ENCODE results near the gene SEMA5A. TPM values are rescaled to one million over a fixed set of nuclear protein-coding genes. Genes with fewer than 3 reads are reported as not detected.
"Not testable (repeated sequence)": the region's sequence is repeated elsewhere in the genome, so short reads cannot be mapped to it uniquely, and the experiment has no call there.

SEMA5A gene
- polyA plus RNA-seq, 1 of the 3 experiments (the other 2 are of a cell fraction) = 0.58 TPM

DNA sequence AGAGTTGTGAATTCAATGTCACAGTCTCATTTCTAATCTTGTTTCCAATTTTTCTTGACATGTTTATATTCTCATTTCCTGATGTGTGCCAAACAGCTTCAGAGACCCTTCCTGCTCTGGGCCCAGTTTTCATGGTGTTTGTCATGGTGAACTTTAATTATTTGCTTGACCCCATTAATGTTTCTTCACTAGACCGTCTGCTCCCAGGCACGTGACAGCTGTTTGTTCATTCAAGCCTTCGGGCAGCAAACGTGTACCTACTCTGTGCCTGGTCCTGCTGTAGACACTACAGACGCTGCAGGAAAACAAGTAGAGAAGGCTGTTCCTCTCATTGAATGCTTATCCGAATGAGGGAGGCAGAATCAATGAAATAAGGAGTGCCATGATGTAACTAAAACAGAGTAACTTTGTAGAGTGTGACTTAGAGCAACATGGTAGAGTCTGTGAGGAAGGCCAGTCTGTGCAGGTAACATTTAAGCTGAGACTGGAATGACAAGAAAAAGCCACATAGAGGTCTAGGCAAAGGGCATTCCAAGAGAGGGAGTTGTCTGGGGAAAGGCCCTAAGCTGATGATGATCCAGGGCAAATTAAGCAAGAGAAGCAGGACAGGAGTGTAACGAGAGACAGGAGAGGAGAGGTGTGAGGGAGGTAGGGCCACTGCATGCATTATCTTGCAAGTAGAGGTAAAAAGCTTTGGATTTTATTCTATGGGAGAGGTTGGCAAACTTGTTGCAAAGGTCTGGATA, 191.4 kb downstream of the SEMA5A start:
- H3K4me1 ChIP-seq (ENCODE audit: control insufficient read depth in 1 of 2, insufficient read depth in 2 of 2, low read depth in 1 of 2, low read length in 1 of 2) = peaks cover 5 to 6% of the 10 kb centered on the region in 2 experiments; a peak in 3 of 4 replicates
- no peak overlapping the region for H3K4me2 ChIP-seq
- no peak overlapping the region for H2AFZ ChIP-seq (ENCODE audit: low read depth)

DNA sequence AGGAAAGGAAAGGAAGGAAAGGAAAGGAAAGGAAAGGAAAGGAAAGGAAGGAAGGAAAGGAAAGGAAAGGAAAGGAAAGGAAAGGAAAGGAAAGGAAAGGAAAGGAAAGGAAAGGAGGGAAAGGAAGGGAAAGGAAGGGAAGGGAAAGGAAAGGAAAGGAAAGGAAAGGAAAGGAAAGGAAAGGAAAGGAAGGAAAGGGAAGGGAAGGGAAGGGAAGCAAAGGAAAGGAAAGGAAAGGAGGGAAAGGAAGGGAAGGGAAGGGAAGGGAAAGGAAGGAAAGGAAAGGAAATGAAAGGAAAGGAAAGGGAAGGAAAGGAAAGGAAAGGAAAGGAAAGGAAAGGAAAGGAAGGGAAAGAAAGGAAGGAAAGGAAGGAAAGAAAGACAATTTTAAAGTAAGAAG, 192.8 kb downstream of the SEMA5A start:
- H2AFZ ChIP-seq (ENCODE audit: low read depth); H4K20me1 ChIP-seq (ENCODE audit: insufficient read depth); H3K9me3 ChIP-seq; H3K9me2 ChIP-seq; H3F3A ChIP-seq (replicated peaks; ENCODE audit: insufficient read depth); DNase-seq; H3K4me1 ChIP-seq (ENCODE audit: control insufficient read depth in 1 of 2, insufficient read depth in 2 of 2, low read depth in 1 of 2, low read length in 1 of 2); H3K79me2 ChIP-seq (ENCODE audit: insufficient read depth); H3K4me3 ChIP-seq (ENCODE audit: low read depth in 2 of 2, low read length in 1 of 2); H3K9ac ChIP-seq; H3K27me3 ChIP-seq (ENCODE audit: insufficient read depth); H3K27ac ChIP-seq (ENCODE audit: low read depth in 2 of 2, low read length in 1 of 2); POLR2A ChIA-PET; H3K36me3 ChIP-seq (replicated peaks in 1 of 2; ENCODE audit: control insufficient read depth in 1 of 2, insufficient read depth in 2 of 2, low read length in 1 of 2); H3K4me2 ChIP-seq: not testable (repeated sequence)
- CTCF ChIA-PET = interaction anchor here (0.6 to 1.2 kb wide), 2 partner anchors 10 to 13 kb away, joined by 3 to 4 read pairs; no protein-coding TSS in a partner anchor

More for the DNA sequence above, 191.4 kb downstream of the SEMA5A start:
- H3K4me3 ChIP-seq (ENCODE audit: low read depth in 2 of 2, low read length in 1 of 2) = no peak overlapping the region
- no peaks in the 10 kb centered on the region for H4K20me1 ChIP-seq (ENCODE audit: insufficient read depth)
- no peaks in the 10 kb centered on the region for H3K9me3 ChIP-seq
- no peaks in the 10 kb centered on the region for H3K79me2 ChIP-seq (ENCODE audit: insufficient read depth)
- WGBS (ENCODE audit: low lambda C conversion rate) = 67% methylated on average over 7 of the region's 7 CpGs
- no peak for DNase-seq
- no peaks in the 10 kb centered on the region for H3K27me3 ChIP-seq (ENCODE audit: insufficient read depth)
- no peaks in the 10 kb centered on the region for H3K36me3 ChIP-seq (replicated peaks in 1 of 2; ENCODE audit: control insufficient read depth in 1 of 2, insufficient read depth in 2 of 2, low read length in 1 of 2)
- no peak overlapping the region for H3K27ac ChIP-seq (ENCODE audit: low read depth in 2 of 2, low read length in 1 of 2)
- no peak overlapping the region for H3K9ac ChIP-seq
- no peaks in the 10 kb centered on the region for H3F3A ChIP-seq (replicated peaks; ENCODE audit: insufficient read depth)
- TF ChIP-seq POLR2AphosphoS5 (IDR thresholded peaks at IDR 0.05; ENCODE audit: low read depth, low read length) = no peak
- TF ChIP-seq NRF1 (IDR thresholded peaks at IDR 0.05; ENCODE audit: low read depth, low read length) = no peak
- no peak for TF ChIP-seq FOSL2 (IDR thresholded peaks at IDR 0.05; ENCODE audit: borderline replicate concordance, low read depth)
- ChIA-PET CTCF (interaction anchor here (1.2 to 1.9 kb wide), 2 partner anchors 8 to 11 kb away, joined by 4 to 5 read pairs; no protein-coding TSS in a partner anchor), POLR2A (interaction anchor here (0.5 kb wide), 1 partner anchor 319 kb away, joined by 3 read pairs; no protein-coding TSS in a partner anchor)
- no peaks in the 10 kb centered on the region for H3K9me2 ChIP-seq

DNA sequence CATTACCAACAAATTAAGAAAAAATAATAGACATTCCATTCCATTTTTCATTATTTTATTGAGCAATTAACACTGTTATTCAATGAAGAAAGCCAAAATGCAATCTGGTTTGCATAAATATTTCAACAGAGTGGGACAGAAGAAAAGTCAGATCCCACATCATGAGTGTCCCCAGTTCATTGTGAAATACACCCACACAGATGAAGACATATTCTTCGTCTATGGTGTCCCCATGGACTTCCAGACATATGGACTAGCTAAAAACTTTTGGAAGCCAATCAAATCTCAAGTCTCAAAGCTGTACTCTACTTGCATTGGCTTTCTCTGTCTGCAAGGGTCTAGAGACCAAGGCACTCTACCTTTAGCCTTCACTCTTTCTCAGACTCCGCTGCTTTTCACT, 194.3 kb downstream of the SEMA5A start:
- Histone ChIP-seq H3K9ac (no peak overlapping the region), H3K79me2 (ENCODE audit: insufficient read depth) (no peaks in the 10 kb centered on the region), H3K36me3 (replicated peaks in 1 of 2; ENCODE audit: control insufficient read depth in 1 of 2, insufficient read depth in 2 of 2, low read length in 1 of 2) (no peaks in the 10 kb centered on the region), H3K9me2 (no peaks in the 10 kb centered on the region), H3K4me1 (ENCODE audit: control insufficient read depth in 1 of 2, insufficient read depth in 2 of 2, low read depth in 1 of 2, low read length in 1 of 2) (peaks cover 5 to 15% of the 10 kb centered on the region in 2 experiments; a peak in 2 of 4 replicates), H3K4me3 (ENCODE audit: low read depth in 2 of 2, low read length in 1 of 2) (no peak overlapping the region), H3F3A (replicated peaks; ENCODE audit: insufficient read depth) (peaks cover 5% of the 10 kb centered on the region), H4K20me1 (ENCODE audit: insufficient read depth) (no peaks in the 10 kb centered on the region), H3K27me3 (ENCODE audit: insufficient read depth) (no peaks in the 10 kb centered on the region), H3K27ac (ENCODE audit: low read depth in 2 of 2, low read length in 1 of 2) (no peak overlapping the region), H3K9me3 (no peaks in the 10 kb centered on the region), H3K4me2 (no peak overlapping the region), H2AFZ (ENCODE audit: low read depth) (no peak overlapping the region)
- 61% methylated on average over 2 of the region's 2 CpGs for WGBS (ENCODE audit: low lambda C conversion rate)
- no peak for DNase-seq
- TF ChIP-seq NRF1 (IDR thresholded peaks at IDR 0.05; ENCODE audit: low read depth, low read length) (no peak), EP300 (IDR thresholded peaks at IDR 0.05; ENCODE audit: borderline replicate concordance in 1 of 2, low read depth in 1 of 2, low read length in 1 of 2) (no peak), RCOR1 (IDR thresholded peaks at IDR 0.05; ENCODE audit: low read length) (no peak), SMC3 (IDR thresholded peaks at IDR 0.05; ENCODE audit: low read depth, low read length) (no peak), SIN3A (IDR thresholded peaks at IDR 0.05; ENCODE audit: borderline replicate concordance, low read depth, low read length) (no peak), TCF12 (IDR thresholded peaks at IDR 0.05) (no peak), GATA2 (CRISPR knock-in tag; IDR thresholded peaks at IDR 0.05) (no peak), FOSL2 (IDR thresholded peaks at IDR 0.05; ENCODE audit: borderline replicate concordance, low read depth) (no peak), GABPA (IDR thresholded peaks at IDR 0.05; ENCODE audit: low read depth) (no peak), FOXJ3 (CRISPR knock-in tag; IDR thresholded peaks at IDR 0.05) (no peak)
- TF ChIP-seq, protein P1, sequence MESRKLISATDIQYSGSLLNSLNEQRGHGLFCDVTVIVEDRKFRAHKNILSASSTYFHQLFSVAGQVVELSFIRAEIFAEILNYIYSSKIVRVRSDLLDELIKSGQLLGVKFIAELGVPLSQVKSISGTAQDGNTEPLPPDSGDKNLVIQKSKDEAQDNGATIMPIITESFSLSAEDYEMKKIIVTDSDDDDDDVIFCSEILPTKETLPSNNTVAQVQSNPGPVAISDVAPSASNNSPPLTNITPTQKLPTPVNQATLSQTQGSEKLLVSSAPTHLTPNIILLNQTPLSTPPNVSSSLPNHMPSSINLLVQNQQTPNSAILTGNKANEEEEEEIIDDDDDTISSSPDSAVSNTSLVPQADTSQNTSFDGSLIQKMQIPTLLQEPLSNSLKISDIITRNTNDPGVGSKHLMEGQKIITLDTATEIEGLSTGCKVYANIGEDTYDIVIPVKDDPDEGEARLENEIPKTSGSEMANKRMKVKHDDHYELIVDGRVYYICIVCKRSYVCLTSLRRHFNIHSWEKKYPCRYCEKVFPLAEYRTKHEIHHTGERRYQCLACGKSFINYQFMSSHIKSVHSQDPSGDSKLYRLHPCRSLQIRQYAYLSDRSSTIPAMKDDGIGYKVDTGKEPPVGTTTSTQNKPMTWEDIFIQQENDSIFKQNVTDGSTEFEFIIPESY (IDR thresholded peaks at IDR 0.05; ENCODE audit: borderline replicate concordance, low read depth) = no peak
- TF ChIP-seq, protein P2, sequence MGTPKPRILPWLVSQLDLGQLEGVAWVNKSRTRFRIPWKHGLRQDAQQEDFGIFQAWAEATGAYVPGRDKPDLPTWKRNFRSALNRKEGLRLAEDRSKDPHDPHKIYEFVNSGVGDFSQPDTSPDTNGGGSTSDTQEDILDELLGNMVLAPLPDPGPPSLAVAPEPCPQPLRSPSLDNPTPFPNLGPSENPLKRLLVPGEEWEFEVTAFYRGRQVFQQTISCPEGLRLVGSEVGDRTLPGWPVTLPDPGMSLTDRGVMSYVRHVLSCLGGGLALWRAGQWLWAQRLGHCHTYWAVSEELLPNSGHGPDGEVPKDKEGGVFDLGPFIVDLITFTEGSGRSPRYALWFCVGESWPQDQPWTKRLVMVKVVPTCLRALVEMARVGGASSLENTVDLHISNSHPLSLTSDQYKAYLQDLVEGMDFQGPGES (IDR thresholded peaks at IDR 0.05; ENCODE audit: low read depth, low read length) = no peak
- TF ChIP-seq, protein P3, sequence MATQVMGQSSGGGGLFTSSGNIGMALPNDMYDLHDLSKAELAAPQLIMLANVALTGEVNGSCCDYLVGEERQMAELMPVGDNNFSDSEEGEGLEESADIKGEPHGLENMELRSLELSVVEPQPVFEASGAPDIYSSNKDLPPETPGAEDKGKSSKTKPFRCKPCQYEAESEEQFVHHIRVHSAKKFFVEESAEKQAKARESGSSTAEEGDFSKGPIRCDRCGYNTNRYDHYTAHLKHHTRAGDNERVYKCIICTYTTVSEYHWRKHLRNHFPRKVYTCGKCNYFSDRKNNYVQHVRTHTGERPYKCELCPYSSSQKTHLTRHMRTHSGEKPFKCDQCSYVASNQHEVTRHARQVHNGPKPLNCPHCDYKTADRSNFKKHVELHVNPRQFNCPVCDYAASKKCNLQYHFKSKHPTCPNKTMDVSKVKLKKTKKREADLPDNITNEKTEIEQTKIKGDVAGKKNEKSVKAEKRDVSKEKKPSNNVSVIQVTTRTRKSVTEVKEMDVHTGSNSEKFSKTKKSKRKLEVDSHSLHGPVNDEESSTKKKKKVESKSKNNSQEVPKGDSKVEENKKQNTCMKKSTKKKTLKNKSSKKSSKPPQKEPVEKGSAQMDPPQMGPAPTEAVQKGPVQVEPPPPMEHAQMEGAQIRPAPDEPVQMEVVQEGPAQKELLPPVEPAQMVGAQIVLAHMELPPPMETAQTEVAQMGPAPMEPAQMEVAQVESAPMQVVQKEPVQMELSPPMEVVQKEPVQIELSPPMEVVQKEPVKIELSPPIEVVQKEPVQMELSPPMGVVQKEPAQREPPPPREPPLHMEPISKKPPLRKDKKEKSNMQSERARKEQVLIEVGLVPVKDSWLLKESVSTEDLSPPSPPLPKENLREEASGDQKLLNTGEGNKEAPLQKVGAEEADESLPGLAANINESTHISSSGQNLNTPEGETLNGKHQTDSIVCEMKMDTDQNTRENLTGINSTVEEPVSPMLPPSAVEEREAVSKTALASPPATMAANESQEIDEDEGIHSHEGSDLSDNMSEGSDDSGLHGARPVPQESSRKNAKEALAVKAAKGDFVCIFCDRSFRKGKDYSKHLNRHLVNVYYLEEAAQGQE (IDR thresholded peaks at IDR 0.05; ENCODE audit: low read depth, low read length) = no peak
- CTCF ChIA-PET = interaction anchor here (1.0 kb wide), 1 partner anchor 10 kb away, joined by 5 read pairs; no protein-coding TSS in a partner anchor
- POLR2A ChIA-PET = no interaction called here
